SK-N-SH treated with all-trans-retinoic acid at 6 μM for 48 hours (cell line): ENCODE measurements around the gene LCE6A.

Source experiments
- ATAC-seq: fragments of 200-7000 bp; cut with Tn5 transposase; 3 replicates; pipeline ENCODE4 v1.9.1; 2020; ENCODE audit warnings: mild to moderate bottlenecking, moderate library complexity
- BACH2 ChIP-seq: fragments of 250-450 bp; sonication (Bioruptor Pico); IDR thresholded peaks from 2 replicates; pipeline ENCODE4 v1.9.0; 2021; ENCODE audit warnings: mild to moderate bottlenecking, borderline replicate concordance
- CSDC2 ChIP-seq: fragments of 250-450 bp; sonication (Bioruptor Pico); IDR thresholded peaks from 2 replicates; pipeline ENCODE4 v1.5.0; 2020; ENCODE audit warnings: mild to moderate bottlenecking, moderate library complexity
- ESRRG ChIP-seq: fragments of 250-450 bp; sonication (Bioruptor Pico); IDR thresholded peaks from 2 replicates; pipeline ENCODE4 v1.6.1; 2021; ENCODE audit warnings: mild to moderate bottlenecking
- GLIS3 ChIP-seq: fragments of 250-450 bp; sonication (Bioruptor Pico); IDR thresholded peaks from 2 replicates; pipeline ENCODE4 v1.5.0; 2020; ENCODE audit warnings: mild to moderate bottlenecking, moderate library complexity
- ISL1 ChIP-seq: fragments of 250-450 bp; sonication (Bioruptor Pico); IDR thresholded peaks from 2 replicates; pipeline ENCODE4 v2.1.2; 2022; ENCODE audit warnings: mild to moderate bottlenecking, moderate library complexity
- OSR1 ChIP-seq: fragments of 250-450 bp; sonication (Bioruptor Pico); IDR thresholded peaks from 2 replicates; pipeline ENCODE4 v1.8.0; 2022; ENCODE audit warnings: moderate library complexity, mild to moderate bottlenecking, inconsistent platforms
- PPARA ChIP-seq: fragments of 250-450 bp; sonication (Bioruptor Pico); IDR thresholded peaks from 2 replicates; pipeline ENCODE4 v1.5.0; 2020; ENCODE audit warnings: mild to moderate bottlenecking, borderline replicate concordance
- RARB ChIP-seq: fragments of 250-450 bp; sonication (Bioruptor Pico); IDR thresholded peaks from 2 replicates; pipeline ENCODE4 v1.8.0; 2021; ENCODE audit warnings: mild to moderate bottlenecking, moderate library complexity
- SNAI2 ChIP-seq: fragments of 250-450 bp; sonication (Bioruptor Pico); IDR thresholded peaks from 2 replicates; pipeline ENCODE4 v1.5.0; 2020; ENCODE audit warnings: mild to moderate bottlenecking, moderate library complexity
- TCF4 ChIP-seq: fragments of 250-450 bp; sonication (Bioruptor Pico); IDR thresholded peaks from 2 replicates; pipeline ENCODE4 v1.8.0; 2021; ENCODE audit warnings: mild to moderate bottlenecking, moderate library complexity, borderline replicate concordance
- TOX ChIP-seq: fragments of 250-450 bp; sonication (Bioruptor Pico); IDR thresholded peaks from 2 replicates; pipeline ENCODE4 v1.8.0; 2021; ENCODE audit warnings: mild to moderate bottlenecking, moderate library complexity, borderline replicate concordance
- ZC3H10 ChIP-seq: fragments of 250-450 bp; sonication (Bioruptor Pico); IDR thresholded peaks from 2 replicates; pipeline ENCODE4 v1.5.1; 2021; ENCODE audit warnings: mild to moderate bottlenecking, moderate library complexity
- ZFP3 ChIP-seq: fragments of 250-450 bp; sonication (Bioruptor Pico); IDR thresholded peaks from 2 replicates; pipeline ENCODE4 v1.5.0; 2020; ENCODE audit warnings: mild to moderate bottlenecking, moderate library complexity
- ZFP30 ChIP-seq: fragments of 450-650 bp; formaldehyde crosslinking; IDR thresholded peaks from 2 replicates; pipeline ENCODE4 v1.5.0; 2022; ENCODE audit warnings: mild to moderate bottlenecking, moderate library complexity
- ZNF565 ChIP-seq: fragments of 450-650 bp; formaldehyde crosslinking; conservative IDR thresholded peaks from 2 replicates; pipeline ENCODE4 v1.5.0; 2020; ENCODE audit warnings: low read depth, mild to moderate bottlenecking, moderate library complexity
- ZNF70 ChIP-seq: fragments of 450-650 bp; formaldehyde crosslinking; IDR thresholded peaks from 2 replicates; pipeline ENCODE4 v1.5.0; 2020; ENCODE audit warnings: mild to moderate bottlenecking, moderate library complexity
- ZNF8 ChIP-seq: fragments of 450-650 bp; formaldehyde crosslinking; IDR thresholded peaks from 2 replicates; pipeline ENCODE4 v1.5.0; 2020; ENCODE audit warnings: mild to moderate bottlenecking, moderate library complexity
- TF ChIP-seq, protein P1 (sequence below): fragments of 250-450 bp; sonication (Bioruptor Pico); IDR thresholded peaks from 2 replicates; pipeline ENCODE4 v1.5.1; 2020; ENCODE audit warnings: low read depth, mild to moderate bottlenecking, moderate library complexity
- TF ChIP-seq, protein P2 (sequence below): fragments of 250-450 bp; sonication (Bioruptor Pico); IDR thresholded peaks from 2 replicates; pipeline ENCODE4 v1.8.0; 2020; ENCODE audit warnings: mild to moderate bottlenecking, moderate library complexity, borderline replicate concordance
- TF ChIP-seq, protein P3 (sequence below): fragments of 250-450 bp; sonication (Bioruptor Pico); IDR thresholded peaks from 2 replicates; pipeline ENCODE4 v1.8.0; 2021; ENCODE audit warnings: low read depth, mild to moderate bottlenecking, moderate library complexity, borderline replicate concordance
- TF ChIP-seq, protein P4 (sequence below): fragments of 250-450 bp; sonication (Bioruptor Pico); IDR thresholded peaks from 2 replicates; pipeline ENCODE4 v1.5.0; 2020; ENCODE audit warnings: mild to moderate bottlenecking, moderate library complexity
- TF ChIP-seq, protein P5 (sequence below): fragments of 250-450 bp; sonication (Bioruptor Pico); IDR thresholded peaks from 2 replicates; pipeline ENCODE4 v1.5.1; 2021; ENCODE audit warnings: mild to moderate bottlenecking, moderate library complexity

The LCE6A gene

DNA sequence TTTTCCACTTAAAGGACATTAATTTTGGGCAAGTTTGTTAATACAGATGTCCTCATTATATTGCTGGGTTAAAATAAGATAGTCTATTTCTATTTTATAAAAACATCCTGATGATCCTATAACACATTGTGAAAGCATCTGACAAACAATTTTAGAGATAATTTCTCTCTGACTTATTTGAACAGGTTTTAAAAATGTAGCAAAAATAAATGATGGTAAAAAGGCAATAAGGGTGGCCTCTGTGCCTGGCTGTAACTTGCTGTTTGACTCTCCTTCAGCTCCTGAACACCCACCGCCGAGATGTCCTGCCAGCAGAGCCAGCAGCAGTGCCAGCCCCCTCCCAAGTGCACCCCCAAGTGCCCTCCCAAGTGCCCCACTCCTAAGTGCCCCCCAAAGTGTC, 15.5 kb upstream of the LCE6A start, which contains the start of gene LCE1A:
LCE1A (plus strand) TSS at position 301 of the 400 bp plus-strand sequence; CDS start at position 301, 0 bp downstream.
- ATAC-seq, result no peak
- TF ChIP-seq ZFP3 (CRISPR knock-in tag), result no peak
- TF ChIP-seq, protein P1, sequence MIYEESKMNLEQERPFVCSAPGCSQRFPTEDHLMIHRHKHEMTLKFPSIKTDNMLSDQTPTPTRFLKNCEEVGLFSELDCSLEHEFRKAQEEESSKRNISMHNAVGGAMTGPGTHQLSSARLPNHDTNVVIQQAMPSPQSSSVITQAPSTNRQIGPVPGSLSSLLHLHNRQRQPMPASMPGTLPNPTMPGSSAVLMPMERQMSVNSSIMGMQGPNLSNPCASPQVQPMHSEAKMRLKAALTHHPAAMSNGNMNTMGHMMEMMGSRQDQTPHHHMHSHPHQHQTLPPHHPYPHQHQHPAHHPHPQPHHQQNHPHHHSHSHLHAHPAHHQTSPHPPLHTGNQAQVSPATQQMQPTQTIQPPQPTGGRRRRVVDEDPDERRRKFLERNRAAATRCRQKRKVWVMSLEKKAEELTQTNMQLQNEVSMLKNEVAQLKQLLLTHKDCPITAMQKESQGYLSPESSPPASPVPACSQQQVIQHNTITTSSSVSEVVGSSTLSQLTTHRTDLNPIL (CRISPR knock-in tag), result no peak
- TF ChIP-seq, protein P2, sequence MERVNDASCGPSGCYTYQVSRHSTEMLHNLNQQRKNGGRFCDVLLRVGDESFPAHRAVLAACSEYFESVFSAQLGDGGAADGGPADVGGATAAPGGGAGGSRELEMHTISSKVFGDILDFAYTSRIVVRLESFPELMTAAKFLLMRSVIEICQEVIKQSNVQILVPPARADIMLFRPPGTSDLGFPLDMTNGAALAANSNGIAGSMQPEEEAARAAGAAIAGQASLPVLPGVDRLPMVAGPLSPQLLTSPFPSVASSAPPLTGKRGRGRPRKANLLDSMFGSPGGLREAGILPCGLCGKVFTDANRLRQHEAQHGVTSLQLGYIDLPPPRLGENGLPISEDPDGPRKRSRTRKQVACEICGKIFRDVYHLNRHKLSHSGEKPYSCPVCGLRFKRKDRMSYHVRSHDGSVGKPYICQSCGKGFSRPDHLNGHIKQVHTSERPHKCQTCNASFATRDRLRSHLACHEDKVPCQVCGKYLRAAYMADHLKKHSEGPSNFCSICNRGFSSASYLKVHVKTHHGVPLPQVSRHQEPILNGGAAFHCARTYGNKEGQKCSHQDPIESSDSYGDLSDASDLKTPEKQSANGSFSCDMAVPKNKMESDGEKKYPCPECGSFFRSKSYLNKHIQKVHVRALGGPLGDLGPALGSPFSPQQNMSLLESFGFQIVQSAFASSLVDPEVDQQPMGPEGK (CRISPR knock-in tag), result no peak
- TF ChIP-seq ZC3H10 (CRISPR knock-in tag), result no peak
- no peak for TF ChIP-seq ZNF70
- TF ChIP-seq, protein P3, sequence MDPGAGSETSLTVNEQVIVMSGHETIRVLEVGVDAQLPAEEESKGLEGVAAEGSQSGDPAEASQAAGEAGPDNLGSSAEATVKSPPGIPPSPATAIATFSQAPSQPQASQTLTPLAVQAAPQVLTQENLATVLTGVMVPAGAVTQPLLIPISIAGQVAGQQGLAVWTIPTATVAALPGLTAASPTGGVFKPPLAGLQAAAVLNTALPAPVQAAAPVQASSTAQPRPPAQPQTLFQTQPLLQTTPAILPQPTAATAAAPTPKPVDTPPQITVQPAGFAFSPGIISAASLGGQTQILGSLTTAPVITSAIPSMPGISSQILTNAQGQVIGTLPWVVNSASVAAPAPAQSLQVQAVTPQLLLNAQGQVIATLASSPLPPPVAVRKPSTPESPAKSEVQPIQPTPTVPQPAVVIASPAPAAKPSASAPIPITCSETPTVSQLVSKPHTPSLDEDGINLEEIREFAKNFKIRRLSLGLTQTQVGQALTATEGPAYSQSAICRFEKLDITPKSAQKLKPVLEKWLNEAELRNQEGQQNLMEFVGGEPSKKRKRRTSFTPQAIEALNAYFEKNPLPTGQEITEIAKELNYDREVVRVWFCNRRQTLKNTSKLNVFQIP (CRISPR knock-in tag), result no peak
- TF ChIP-seq, protein P4, sequence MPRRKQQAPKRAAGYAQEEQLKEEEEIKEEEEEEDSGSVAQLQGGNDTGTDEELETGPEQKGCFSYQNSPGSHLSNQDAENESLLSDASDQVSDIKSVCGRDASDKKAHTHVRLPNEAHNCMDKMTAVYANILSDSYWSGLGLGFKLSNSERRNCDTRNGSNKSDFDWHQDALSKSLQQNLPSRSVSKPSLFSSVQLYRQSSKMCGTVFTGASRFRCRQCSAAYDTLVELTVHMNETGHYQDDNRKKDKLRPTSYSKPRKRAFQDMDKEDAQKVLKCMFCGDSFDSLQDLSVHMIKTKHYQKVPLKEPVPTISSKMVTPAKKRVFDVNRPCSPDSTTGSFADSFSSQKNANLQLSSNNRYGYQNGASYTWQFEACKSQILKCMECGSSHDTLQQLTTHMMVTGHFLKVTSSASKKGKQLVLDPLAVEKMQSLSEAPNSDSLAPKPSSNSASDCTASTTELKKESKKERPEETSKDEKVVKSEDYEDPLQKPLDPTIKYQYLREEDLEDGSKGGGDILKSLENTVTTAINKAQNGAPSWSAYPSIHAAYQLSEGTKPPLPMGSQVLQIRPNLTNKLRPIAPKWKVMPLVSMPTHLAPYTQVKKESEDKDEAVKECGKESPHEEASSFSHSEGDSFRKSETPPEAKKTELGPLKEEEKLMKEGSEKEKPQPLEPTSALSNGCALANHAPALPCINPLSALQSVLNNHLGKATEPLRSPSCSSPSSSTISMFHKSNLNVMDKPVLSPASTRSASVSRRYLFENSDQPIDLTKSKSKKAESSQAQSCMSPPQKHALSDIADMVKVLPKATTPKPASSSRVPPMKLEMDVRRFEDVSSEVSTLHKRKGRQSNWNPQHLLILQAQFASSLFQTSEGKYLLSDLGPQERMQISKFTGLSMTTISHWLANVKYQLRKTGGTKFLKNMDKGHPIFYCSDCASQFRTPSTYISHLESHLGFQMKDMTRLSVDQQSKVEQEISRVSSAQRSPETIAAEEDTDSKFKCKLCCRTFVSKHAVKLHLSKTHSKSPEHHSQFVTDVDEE (CRISPR knock-in tag), result no peak
- no peak for TF ChIP-seq ZFP30
- no peak for TF ChIP-seq CSDC2 (CRISPR knock-in tag)
- TF ChIP-seq ISL1 (CRISPR knock-in tag), result no peak
- no peak for TF ChIP-seq RARB (CRISPR knock-in tag)
- no peak for TF ChIP-seq ZNF8 (CRISPR knock-in tag)

DNA sequence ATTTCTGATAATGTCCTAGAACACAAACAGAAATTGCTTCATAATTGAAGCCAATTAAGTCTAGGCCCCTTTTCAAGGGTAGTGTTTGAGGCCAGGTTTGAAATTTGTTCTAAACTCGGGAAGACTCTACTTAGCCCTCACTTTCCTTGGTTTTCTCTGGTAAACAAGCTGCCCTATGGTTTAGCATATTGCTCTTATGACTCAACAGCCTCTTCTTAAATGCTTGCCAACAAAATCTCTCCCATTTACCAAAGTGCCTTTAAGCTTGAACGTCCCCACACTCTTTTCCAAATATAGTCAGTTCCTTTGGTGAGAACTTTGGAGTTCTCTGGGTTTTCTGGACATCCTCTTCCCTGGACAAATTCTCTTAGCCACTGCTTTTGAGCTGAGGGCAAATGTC, 5.8 kb upstream of the LCE6A start:
- no peak for ATAC-seq
- TF ChIP-seq CSDC2 (CRISPR knock-in tag) (no peak), BACH2 (CRISPR knock-in tag) (no peak), ZFP30 (no peak), ZFP3 (CRISPR knock-in tag) (no peak), ZNF8 (CRISPR knock-in tag) (no peak), OSR1 (no peak), TOX (CRISPR knock-in tag) (no peak), PPARA (CRISPR knock-in tag) (no peak)

DNA sequence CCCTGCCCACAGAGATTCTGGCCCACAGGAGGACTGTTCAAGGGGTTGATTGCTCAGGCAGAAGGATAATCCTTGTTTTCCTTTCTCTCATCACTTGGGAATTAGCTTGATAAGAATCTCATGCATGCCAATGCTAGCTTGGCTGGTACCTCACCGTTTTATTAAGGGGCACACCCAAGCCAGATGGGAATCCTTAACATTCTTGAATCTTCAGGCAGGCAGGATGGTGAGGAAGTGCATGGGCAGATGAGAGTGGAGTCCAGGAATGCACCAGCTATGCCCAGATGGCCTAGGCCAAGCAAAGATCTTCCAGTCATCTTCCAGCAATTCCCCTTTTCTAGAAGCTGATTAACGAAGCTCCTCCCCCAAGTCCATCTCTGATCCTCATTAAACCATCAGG, 13.0 kb downstream of the LCE6A start:
- TF ChIP-seq SNAI2 (CRISPR knock-in tag) (no peak), ESRRG (CRISPR knock-in tag) (no peak)
- TF ChIP-seq, protein P1 (CRISPR knock-in tag), result no peak
- ATAC-seq, result no peak

DNA sequence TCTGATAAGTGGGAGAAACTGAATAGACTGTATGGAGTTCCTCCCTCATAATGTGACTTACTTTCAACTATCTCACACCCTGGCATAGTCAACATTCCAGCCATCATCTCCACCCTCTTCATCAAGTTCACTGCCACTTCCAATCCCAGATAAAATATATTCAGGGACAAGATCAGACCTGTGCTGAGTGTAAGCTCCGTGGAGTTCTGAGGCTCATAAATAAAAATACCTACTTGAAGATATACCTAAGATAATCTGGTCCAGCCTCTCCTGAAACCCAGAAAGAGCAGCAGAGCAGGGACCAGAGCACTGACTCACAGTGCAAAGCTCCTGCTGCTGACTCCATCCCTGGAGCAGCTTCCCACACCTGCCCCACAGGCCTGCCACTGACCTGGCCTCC, 15.4 kb downstream of the LCE6A start:
- no peak for ATAC-seq
- TF ChIP-seq ESRRG (CRISPR knock-in tag), result no peak
- TF ChIP-seq, protein P4 (CRISPR knock-in tag), result no peak
- no peak for TF ChIP-seq ZNF70
- TF ChIP-seq BACH2 (CRISPR knock-in tag), result no peak
- TF ChIP-seq CSDC2 (CRISPR knock-in tag), result no peak
- TF ChIP-seq ZNF565 (CRISPR knock-in tag), result no peak
- TF ChIP-seq, protein P5, sequence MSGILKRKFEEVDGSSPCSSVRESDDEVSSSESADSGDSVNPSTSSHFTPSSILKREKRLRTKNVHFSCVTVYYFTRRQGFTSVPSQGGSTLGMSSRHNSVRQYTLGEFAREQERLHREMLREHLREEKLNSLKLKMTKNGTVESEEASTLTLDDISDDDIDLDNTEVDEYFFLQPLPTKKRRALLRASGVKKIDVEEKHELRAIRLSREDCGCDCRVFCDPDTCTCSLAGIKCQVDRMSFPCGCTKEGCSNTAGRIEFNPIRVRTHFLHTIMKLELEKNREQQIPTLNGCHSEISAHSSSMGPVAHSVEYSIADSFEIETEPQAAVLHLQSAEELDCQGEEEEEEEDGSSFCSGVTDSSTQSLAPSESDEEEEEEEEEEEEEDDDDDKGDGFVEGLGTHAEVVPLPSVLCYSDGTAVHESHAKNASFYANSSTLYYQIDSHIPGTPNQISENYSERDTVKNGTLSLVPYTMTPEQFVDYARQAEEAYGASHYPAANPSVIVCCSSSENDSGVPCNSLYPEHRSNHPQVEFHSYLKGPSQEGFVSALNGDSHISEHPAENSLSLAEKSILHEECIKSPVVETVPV (CRISPR knock-in tag), result no peak
- no peak for TF ChIP-seq ISL1 (CRISPR knock-in tag)
- TF ChIP-seq GLIS3 (CRISPR knock-in tag), result no peak
- no peak for TF ChIP-seq ZC3H10 (CRISPR knock-in tag)
- no peak for TF ChIP-seq RARB (CRISPR knock-in tag)
- TF ChIP-seq TCF4 (CRISPR knock-in tag), result no peak
- TF ChIP-seq TOX (CRISPR knock-in tag), result no peak
- TF ChIP-seq ZFP30, result no peak
- no peak for TF ChIP-seq OSR1
